Suprapubic skin (tissue), 4 donors: ENCODE results near the gene PTPRN2.

Experiments used
- POLR2A ChIP-seq, 2 donors: fragments of 450-650 bp; IDR thresholded peaks; one replicate each; pipeline ENCODE4 v1.6.1; 2017; ENCODE audit warnings: antibody characterized with exemption in 2 of 2, mild to moderate bottlenecking in 2 of 2, moderate library complexity in 2 of 2
- POLR2AphosphoS5 ChIP-seq, 3 donors: sonication (generic); formaldehyde crosslinking; IDR thresholded peaks; one replicate each; pipeline ENCODE4 v1.6.1; 2017; ENCODE audit warnings: antibody characterized with exemption in 3 of 3
- TF ChIP-seq, protein P1 (sequence below), 2 donors: fragments of 200-600 bp in 1 of 2; fragments of 450-650 bp in 1 of 2; sonication (generic) in 1 of 2; IDR thresholded peaks; one replicate each; pipeline ENCODE4 v1.5.1; 2016 to 2019; ENCODE audit warnings: antibody characterized with exemption in 2 of 2, mild to moderate bottlenecking in 1 of 2, moderate library complexity in 1 of 2

DNA sequence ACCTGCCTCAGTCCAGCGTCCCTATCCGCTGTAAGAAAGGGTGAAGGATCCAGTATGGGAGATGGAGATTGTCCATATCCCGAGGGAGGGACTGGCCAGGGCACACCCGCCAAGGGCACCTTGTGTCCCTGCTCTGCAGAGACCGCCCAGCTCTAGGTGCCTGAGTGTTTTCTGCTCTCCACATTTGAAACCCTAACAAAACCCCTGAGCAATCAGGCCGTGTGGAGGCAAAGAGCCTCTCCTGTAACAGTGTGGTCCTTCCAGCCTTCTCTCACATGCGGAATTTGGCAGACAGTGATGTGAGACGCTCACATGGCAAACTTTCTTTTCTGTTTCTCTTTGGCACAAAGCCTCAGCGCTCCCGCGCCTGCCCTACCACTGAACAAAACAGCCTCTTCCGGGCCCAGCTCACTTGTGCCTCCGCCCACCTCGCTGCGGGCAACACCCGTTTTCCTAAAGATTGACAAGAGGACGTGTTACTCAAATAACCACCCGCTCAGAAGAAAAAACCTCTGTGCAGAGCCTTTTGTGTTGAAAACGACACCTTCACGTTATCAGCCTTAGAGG lies 736.0 kb downstream of the PTPRN2 start:
- TF ChIP-seq, protein P1, sequence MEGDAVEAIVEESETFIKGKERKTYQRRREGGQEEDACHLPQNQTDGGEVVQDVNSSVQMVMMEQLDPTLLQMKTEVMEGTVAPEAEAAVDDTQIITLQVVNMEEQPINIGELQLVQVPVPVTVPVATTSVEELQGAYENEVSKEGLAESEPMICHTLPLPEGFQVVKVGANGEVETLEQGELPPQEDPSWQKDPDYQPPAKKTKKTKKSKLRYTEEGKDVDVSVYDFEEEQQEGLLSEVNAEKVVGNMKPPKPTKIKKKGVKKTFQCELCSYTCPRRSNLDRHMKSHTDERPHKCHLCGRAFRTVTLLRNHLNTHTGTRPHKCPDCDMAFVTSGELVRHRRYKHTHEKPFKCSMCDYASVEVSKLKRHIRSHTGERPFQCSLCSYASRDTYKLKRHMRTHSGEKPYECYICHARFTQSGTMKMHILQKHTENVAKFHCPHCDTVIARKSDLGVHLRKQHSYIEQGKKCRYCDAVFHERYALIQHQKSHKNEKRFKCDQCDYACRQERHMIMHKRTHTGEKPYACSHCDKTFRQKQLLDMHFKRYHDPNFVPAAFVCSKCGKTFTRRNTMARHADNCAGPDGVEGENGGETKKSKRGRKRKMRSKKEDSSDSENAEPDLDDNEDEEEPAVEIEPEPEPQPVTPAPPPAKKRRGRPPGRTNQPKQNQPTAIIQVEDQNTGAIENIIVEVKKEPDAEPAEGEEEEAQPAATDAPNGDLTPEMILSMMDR (IDR thresholded peaks at IDR 0.05): no peak
- TF ChIP-seq POLR2A (IDR thresholded peaks at IDR 0.05): no peak
- TF ChIP-seq POLR2AphosphoS5 (IDR thresholded peaks at IDR 0.05): no peak
